GM18498 (cell line): ENCODE results near the gene AKT2.

Source experiments
- ATAC-seq: cut with Tn5 transposase; IDR thresholded peaks from one replicate; pipeline ENCODE4 v1.9.1; 2021; ENCODE audit warnings: mild to moderate bottlenecking, moderate library complexity; ENCODE audit not compliant: unreplicated experiment

AKT2 gene

DNA sequence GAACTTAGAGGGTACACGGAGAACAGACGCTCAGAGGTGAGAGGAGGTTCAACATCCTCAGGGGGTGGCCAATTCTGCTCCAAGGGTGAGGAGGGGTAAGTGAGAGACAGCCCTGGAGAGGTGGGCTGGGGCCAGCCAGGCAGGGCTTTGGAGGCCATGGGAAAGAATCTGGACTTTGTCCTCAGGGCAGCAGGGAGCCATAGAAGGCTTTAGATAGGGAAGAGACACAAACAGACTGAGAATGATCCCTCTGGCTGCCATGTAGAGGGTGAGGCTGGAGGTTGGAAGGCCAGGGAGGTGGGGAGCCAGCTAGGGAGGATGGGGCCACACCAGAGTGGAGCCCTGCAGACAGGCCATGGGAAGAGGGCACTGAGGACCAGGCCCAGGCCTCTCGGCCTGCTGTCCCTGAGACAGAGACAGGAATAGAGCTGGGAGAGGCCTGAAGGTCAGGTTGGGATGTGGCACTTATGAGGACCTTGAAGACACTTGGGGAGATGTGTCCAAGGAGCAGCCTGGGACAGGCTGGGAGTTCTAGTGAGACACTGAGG lies 29.5 kb downstream of the AKT2 start:
- ATAC-seq = no peak

DNA sequence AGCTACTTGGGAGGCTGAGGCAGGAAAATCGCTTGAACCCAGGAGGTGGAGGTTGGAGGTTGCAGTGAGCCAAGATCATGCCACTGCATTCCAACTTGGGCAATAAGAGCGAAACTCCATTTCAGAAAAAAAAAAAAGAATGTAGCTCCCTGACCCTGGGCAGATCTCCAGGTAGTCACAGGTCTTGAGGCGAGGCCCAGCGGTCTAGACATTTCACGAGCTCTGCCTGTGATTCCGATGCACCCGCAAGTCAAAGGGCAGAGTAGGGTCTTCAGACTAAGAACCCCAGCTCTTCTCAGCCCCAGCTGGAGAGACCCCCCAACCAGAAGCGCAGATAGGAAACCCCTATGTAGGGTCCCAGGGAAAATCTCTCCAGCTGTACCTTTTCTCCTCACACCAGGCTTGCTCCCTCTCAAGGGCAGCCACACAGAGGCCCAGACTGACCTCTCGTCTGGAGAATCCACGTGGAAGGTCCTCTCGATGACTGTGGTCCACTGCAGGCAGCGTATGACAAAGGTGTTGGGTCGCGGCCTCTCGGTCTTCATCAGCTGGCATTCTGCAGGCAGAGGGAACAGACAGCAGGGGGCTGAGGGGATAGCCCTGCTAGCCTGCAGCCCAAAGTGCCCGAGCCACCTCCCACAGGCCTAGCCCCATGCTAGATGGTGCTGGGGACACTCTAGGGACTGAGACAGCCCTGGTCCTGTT lies 30.3 kb downstream of the AKT2 start:
- no peak for ATAC-seq

DNA sequence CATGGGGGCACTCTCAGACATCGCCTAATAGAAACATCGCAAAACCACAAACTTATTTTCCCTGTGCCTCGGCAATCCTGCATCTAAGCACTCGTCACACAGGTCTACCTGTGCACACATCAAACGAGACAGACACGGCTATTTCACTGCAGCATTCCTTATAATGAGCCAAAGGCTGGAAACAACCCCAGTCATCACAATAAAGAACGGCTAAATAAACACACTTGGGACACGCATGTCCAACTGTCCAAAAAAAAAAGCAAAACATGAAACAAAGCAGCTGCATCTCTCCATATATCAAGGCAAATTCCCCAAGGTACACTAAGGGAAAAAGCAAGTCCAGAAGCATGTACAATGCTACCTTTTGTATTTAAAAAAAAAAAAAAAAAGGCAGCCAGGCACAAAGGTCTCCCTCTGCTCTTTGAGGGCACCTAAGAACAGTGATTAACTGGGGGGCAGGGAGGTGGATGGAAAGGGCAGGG lies 31.5 kb downstream of the AKT2 start:
- no peak for ATAC-seq

DNA sequence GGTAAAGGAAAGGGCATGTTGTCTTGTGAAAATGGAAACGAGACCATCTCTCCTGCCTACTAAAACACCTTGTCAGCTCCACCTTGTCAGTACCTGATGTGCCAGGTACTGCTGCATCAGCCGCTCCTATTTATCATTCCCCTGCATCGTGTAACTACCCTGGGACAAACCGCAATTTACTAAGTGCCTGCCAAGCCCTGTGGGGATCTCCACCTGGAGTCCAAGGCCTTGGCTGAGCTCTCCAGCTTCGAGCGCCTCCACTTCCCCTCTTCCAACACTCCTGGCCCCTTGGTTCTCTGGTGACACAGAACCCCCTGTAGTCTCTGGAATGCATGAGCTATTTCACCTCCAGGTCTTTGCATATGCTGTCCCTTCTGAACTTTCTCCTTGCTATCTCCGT lies 32.8 kb downstream of the AKT2 start:
- ATAC-seq = no peak

DNA sequence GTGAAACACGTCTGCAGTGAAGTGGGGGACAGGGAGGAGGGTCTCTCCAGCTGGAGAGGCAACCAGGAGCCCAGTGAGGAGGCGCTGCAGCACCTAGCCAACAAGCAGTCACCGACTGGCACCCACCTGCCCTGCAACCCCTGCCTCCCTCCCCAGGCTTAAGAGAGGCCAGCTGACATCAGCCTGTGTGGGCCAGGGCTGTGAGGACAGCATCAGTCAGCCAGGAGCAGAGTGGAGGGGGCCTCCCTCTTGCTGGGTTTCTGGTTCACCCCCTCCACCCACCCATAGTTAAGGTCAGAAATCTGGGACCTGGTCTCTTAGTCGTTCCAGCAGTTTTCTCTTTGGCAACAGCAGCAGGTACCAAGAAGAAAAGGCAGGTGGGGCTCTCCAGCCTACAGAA lies 33.2 kb downstream of the AKT2 start:
- ATAC-seq = no peak

DNA sequence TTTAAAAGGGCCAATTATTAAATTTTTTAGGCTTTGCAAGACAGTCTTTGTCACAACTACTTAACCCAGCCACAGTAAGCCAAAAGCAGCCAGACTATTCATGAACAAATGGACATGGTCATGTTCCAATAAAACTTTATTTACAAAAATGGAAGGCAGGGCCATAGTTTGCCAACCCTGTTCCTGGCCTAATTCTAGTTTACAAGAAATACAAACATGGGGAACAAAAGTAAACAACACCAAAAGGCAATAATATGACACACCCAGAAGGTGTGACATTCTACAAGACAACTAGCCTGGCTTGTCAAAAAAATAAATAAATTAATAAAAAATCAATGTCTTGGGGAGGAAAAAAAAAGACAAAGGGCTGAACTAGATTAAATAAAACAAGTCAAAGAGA lies 33.9 kb downstream of the AKT2 start:
- ATAC-seq = no peak

DNA sequence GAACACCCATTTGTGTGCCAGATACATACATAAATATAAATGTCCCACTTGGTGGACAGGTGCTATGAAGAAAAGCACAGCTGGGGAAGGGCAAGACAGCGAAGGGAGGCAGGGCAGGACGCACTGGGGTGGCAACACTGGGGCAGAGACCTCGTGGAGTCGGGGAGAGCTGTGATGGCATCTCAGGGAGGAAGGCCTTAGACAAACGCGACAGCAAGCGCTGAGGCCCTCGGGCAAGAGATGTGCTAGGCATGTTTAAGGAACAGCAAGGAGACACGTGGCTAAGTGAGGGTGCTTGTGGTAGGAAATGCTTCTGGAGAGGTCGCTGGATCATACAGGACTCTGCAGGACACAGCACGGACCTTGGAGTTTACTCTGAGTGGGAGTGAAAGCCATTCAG lies 35.4 kb downstream of the AKT2 start:
- ATAC-seq = no peak

DNA sequence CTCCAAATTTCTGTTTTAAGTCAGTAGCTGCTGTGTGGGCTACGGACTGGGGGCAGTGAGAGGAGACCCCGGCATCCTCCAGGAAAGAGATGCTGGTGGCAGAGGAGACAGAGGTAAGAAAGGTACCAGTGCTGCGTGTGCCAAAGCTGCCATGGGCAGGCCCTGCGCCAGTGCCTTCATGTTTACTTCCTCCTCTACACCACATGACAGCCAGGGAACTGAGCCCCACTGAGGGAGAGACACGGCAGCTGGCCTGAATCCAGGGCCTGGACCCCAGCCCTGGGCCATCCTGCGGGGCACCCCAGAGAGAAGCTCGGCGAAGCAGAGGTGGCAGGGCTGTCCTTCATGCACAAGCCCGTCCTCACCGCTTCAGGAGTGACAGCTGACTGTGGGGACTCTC lies 35.9 kb downstream of the AKT2 start:
- no peak for ATAC-seq

DNA sequence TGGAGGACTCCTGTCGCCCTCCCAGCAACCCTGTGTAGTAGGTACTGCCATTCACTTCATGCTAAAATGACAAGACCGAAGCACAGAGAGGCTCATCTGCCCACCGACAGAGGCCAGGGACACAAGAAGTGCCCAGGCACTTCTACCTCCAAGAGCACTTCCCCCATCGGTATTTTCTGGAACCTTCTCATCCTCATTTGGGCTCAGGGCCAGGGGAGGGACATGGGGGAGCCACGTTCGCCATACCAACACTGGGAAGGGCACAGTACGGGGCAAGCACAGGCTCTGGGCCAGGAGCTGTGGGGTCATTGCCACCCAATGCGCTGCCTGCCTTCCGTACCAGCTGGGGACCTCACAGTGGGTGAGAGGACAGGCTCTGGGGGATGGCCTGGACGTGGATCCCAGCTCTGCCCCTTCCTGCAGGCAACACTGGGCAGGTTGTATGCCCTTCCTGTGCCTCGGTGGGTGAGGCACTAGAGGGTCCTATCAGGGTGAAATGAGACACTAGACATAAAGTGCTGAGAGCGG lies 37.3 kb downstream of the AKT2 start:
- no peak for ATAC-seq

DNA sequence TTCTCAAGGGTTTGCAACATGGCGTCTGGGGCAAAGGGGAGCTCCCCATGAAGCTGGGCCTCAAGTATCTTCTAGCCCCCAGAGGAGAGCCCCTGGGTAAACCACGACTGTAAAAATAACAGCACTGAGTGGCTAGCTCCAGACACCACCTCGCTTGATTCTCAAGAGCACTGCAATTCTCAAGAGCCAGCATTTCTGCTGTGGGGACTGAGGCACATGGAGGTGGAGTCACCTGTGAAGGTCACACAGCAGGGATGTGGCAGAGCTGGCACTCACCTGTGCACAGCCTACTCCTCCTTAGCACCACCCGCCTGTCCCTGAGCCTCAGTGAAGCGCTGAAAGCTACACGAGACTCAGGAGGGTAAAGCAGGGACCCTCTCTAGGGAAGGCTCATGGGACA lies 38.0 kb downstream of the AKT2 start:
- ATAC-seq = no peak

DNA sequence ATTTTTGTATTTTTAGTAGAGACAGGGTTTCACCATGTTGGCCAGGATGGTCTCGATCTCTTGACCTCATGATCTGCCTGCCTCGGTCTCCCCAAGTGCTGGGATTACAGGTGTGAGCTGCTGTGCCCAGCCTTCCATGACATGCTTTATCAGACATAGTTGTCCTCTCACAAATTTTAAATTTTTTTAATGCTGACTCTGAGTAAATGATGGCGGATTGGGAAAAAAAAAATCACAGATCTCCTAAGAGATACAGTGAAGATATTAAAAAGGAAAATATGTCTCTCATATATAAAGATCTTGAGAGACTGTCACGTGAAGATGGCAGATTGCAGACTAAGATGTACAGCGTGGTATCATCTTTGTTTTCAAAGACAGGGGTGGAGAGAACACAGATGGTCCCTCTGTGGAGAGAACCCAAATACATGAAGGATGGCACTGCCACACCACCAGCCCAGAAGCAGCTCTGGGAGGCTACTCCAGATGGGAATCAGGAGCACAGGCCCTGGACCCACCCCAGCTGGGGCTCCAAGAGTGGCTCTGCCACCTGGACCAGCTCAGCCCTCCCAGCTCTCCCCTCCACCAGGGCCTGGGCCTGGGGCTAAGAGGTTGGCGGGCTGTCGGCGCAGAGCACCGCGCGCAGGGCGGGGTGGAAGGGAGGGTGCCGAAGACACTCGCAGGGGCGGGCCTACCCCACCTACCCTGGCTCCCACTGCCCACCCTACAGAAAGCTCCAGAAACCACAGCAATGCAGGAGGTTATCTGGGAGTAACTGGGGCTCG lies 38.7 kb downstream of the AKT2 start:
- ATAC-seq = no peak

DNA sequence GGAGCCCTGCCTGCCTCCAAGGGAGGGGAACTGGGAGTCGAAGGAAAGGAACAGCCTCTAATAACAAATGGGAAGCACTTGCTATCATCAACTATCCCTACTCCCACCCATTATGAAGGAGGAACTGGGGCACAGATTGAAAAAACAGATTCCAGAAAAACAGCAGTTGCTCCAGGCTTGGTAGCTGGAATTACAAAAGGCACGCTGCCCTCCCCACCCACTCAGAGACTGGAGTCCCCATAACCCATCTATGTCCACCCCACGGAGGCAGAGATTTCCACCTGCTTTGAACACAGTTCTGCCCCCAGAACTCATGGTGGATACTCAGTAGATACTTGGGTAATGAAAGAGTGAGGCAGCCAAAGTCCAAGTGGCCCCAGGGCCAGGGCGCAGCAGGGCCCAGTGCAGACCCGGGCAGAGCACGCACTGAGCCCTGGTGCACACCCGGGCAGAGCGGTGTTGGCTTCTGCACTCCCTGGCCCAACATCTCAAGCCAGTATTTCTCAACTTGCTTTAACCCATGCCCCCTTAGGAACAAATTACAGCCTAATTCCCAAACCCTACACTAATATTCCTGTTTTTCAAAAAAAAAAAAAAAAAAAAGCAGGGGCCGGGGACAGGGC lies 39.5 kb downstream of the AKT2 start:
- no peak for ATAC-seq

DNA sequence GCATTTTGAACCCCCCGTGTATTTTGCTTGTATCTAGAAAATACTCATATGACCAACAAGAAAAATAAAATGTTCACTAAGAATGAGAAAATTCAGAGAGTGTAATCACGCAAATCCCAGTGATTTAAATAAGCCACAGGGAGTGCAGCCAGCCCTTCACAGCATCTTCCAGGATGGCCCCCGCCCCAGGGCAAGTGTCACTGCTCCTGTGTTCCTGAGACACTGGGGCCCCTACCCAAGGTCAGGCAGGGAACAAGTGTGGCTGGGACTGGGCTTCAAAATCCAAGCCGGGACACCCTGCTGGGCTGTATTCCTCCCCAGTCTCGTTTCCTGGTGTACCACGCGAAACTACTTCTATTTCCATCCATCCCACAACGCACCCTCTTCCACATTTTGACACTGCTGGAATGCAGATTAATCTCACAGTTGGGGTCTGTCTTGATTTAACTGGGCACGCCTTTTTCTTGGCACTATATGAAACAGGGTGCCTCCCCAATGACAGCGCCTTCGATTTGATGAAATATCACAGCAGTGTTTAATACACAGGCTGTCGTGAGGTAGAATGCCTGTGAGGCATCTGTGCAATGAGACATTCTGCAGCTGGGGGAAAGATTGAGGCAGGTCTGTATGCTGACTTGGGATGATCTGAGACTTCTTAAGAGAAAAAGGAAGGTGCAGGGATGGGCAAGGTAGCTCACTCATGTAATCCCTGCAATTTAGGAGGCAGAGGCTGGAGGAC lies 40.4 kb downstream of the AKT2 start:
- no peak for ATAC-seq

DNA sequence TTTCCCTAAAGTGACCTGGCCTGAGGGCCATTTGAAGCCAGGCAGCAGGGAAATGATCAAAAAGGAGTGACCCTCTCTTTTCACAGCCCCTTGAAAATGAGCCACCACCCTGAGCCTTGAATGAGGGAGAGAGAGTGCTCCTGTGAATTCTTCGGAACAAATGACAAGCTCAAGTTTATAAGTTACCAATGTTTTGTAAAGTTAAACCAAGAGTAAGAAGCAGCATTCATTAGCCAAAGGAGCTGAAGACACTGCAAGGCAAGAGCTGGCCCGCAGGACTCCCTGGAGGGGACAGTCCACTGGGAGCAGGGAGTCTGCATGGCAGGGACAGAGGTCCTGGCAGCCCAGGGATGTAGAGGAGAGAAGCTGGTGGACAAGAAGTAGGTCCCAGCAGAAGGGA lies 42.0 kb downstream of the AKT2 start:
- ATAC-seq = no peak

DNA sequence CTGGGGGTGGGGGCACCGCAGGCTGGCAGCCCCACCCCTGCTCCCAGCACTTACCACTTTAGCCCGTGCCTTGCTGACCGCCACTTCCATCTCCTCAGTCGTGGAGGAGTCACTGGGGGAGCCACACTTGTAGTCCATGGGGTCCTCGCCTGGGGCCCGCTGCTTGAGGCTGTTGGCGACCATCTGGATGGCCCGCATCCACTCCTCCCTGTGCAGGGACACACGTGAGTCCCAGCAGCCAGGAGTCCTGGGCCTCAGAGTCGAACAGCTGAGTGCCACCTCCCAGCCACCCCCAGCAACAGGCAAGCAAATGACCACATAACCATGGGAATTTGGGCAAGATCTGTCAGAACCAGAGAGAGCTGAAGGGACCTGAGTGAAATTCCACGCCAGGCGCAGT lies 42.7 kb downstream of the AKT2 start:
- no peak for ATAC-seq

DNA sequence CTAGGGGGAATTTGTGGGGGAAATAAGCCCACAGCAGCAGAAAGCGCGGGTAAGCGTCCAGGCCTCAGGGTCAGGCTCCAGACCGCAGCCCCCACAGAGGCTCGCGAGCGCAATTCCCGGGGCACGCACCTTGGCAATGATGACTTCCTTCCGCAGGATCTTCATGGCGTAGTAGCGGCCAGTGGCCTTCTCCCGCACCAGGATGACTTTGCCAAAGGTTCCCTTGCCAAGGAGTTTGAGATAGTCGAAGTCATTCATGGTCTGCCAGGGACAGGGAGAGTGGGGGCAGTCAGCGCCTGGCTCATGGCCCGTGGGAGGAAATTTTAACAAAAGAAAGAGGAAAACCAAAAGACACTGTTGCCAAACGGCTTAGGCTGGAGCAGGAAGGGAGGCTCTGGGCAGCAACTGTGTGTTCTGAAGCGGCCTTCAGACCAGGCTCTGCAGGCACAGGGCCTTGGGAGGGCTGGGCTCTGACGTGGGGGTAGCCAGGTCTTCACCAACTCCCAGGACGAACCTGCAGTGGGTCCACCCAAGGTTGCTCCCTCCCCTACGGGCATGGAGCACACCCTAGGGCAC lies 43.2 kb downstream of the AKT2 start:
- no peak for ATAC-seq

DNA sequence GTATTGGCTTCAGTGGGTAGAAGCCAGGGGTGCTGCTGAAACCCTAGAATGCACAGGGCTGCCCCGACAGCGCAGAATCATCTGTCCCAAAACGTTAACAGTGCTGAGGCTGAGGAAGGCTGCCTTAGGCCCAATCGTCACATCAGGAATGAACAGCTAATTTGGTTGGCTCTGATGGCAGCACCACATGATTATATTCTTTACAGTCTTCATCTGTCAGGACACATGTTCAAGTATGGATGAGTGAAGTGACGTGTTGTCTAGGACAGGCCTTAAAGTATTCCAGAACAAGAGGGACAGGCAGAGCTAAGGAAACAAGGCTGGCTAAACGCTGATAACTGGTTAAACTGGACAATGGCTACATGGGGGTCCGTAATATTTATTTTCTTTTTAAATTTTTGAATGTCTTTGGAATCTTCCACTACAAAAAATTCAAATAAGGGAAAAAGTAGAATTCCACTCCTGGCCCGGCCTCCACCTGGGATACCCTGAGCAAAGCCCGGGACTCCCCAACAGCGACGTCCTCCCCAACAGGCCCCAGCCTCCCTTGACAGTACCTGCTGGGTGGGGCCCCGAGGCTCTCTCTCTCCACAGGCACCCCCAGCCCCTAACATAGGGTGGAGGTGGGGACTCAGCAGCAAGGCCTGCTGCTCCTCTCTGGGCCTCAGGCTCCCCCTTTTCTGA lies 43.9 kb downstream of the AKT2 start:
- ATAC-seq = no peak

DNA sequence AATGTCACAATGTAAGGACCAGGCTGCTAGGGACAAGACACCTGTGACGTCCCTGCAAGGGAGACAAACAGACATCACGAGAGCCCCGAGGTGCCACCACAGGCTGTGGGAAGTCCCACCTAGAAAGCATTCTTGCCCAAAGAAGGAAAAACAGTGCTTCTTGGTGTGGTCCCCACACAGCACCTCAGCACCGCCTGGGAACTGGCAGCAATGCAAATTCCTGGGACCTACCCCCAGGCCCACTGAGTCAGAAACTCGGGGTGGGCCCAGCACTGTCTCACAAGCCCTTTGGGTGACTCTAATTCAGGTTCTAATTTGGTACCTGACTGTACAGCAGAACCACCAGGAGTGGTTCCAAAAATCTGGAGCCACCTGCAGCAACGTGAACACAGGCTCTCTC lies 44.8 kb downstream of the AKT2 start:
- no peak for ATAC-seq

DNA sequence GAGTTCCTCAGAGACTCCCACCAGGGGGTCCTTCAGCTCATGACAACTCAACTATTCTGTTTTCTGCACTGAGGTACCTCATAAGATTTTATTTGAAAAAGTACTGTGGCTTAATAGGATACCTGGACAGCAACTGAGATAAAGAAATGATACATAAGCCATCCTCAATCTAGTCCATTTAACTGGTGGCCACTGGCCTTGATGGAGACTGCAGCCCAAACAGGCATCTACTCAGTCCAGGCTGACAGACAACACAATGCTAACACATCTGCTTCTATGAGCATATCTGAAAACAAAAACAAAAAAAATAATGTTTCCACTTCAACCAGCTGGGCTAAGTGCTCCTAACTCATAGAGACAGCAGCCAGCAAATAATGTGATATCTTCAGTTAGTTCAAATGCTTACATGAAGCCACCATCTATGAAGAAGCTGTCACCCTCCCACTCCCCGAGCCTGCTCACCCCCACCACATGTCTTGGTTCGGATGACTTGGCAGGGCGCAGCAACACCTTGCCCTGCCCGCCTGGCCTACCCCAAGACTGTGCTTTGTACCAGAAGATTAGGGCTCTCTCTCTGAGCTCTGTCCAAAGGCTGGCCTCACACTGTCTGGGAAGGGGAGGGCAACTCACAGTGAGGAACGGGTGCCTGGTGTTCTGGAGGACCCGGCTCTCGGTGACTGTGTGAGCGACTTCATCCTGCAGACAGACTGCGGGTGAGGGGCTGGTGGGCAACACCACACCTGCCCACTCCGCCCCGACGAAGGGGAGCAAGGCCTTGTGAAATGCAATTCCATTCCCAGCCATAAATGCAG lies 45.5 kb downstream of the AKT2 start:
- no peak for ATAC-seq
